Measurements from ENCODE around the gene RANBP10. TPM values are rescaled to one million over a fixed set of nuclear protein-coding genes. Genes with fewer than 3 reads are reported as not detected.

The RANBP10 gene
- total RNA-seq, 1 experiment from 2014 or later = 17.2 TPM

DNA sequence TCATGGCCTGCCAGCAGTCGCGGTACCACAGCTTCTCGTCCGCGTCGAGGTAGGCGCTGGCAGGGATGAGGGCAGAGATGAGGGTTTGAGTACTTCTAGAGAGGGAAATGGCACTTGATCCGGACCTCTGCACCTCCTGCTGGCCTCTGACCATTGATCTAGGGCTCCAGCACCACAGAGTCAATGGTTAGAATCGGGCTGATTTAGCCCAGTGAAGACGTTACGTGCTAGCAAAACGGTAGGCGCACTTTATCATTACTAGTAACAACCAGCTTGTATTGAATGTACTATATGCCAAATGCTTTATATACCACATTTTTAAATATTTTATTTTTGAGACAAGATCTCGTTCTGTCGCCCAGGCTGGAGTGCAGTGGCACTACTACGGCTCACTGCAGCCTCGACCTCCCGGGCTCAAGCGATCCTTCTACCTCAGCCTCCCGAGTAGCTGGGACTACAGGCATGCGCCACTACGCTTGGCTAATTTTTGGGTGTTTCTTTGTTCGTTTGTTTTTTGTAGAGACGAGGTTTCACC is 855 bp upstream of the RANBP10 start:
- H3K36me3 Mint-ChIP-seq (ENCODE audit: insufficient read depth, unreplicated experiment) = peaks cover 30% of the 10 kb centered on the region
- ChIA-PET POLR2A (interaction anchor here (0.7 to 2.3 kb wide), 22 partner anchors 10 to 560 kb away, joined by 3 to 27 read pairs (median 5); partner anchors contain the start of genes ACD, ATP6V0D1, CTCF and CTRL), CTCF (interaction anchor here (0.6 to 3.0 kb wide), 19 partner anchors 9 to 303 kb away, joined by 3 to 24 read pairs (median 4); no protein-coding TSS in a partner anchor)
- peaks cover 5% of the 10 kb centered on the region for H3K4me1 Mint-ChIP-seq (ENCODE audit: insufficient read depth, unreplicated experiment)
- intact Hi-C loops (cut with micrococcal nuclease) = loop anchor here (1.0 to 10.0 kb wide), 3 partner anchors 90 to 282 kb away; partner anchors contain the start of genes GFOD2 and RIPOR1
- no peak for DNase-seq (ENCODE audit: unreplicated experiment)
- H3K27me3 Mint-ChIP-seq (ENCODE audit: insufficient read depth, unreplicated experiment) = no peaks in the 10 kb centered on the region
- no peaks in the 10 kb centered on the region for H3K9me3 Mint-ChIP-seq (ENCODE audit: unreplicated experiment)
- BruUV-seq (replicated peaks) = no TSS peak
- H3K4me3 Mint-ChIP-seq (ENCODE audit: unreplicated experiment) = peak overlapping the region; percentile 90
- peak overlapping the region; percentile 89 for H3K27ac Mint-ChIP-seq (ENCODE audit: low read depth, unreplicated experiment)
- TF ChIP-seq, protein P1, sequence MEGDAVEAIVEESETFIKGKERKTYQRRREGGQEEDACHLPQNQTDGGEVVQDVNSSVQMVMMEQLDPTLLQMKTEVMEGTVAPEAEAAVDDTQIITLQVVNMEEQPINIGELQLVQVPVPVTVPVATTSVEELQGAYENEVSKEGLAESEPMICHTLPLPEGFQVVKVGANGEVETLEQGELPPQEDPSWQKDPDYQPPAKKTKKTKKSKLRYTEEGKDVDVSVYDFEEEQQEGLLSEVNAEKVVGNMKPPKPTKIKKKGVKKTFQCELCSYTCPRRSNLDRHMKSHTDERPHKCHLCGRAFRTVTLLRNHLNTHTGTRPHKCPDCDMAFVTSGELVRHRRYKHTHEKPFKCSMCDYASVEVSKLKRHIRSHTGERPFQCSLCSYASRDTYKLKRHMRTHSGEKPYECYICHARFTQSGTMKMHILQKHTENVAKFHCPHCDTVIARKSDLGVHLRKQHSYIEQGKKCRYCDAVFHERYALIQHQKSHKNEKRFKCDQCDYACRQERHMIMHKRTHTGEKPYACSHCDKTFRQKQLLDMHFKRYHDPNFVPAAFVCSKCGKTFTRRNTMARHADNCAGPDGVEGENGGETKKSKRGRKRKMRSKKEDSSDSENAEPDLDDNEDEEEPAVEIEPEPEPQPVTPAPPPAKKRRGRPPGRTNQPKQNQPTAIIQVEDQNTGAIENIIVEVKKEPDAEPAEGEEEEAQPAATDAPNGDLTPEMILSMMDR (IDR thresholded peaks at IDR 0.05; ENCODE audit: unreplicated experiment) = no peak

DNA sequence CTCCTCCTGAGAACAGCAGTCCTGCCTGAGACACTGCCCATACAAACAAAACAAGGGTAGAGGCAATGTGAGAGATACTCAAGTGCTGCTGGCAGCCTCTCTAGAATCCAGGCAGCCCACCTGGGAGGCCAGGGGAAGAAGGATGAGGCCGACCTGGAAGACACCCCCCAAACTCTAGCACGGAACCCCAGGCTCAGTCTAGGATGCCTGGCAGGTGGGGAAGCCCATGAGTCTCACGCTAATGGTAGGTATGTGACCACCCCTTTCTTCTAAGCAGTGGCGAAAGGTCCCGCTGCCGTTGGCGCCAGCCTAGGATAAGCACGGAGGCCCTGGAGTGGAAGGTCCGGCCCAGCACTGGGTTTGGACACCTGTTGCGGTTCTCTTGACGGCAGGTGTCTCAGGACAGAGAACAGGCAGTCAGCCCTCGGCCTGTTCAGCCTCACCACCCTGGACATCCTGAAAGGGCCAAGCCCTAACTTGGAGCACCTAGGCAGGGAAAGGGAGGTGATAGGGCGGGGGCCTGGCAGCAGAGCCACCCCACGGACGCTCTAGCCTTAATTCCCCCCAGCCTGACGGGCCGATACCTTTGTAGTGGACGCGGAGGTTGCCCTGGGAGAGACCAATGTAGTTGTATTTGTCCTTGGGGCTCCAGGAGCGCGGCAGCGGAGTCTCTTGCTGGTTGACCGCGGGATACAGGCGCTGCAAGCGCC is 487 bp downstream of the RANBP10 start:
- peak overlapping the region; percentile 89 for H3K27ac Mint-ChIP-seq (ENCODE audit: low read depth, unreplicated experiment)
- peaks cover 5% of the 10 kb centered on the region for H3K4me1 Mint-ChIP-seq (ENCODE audit: insufficient read depth, unreplicated experiment)
- no peaks in the 10 kb centered on the region for H3K9me3 Mint-ChIP-seq (ENCODE audit: unreplicated experiment)
- intact Hi-C loops (cut with micrococcal nuclease) = loop anchor here (5.0 to 10.0 kb wide), 2 partner anchors 89 to 281 kb away; partner anchors contain the start of genes GFOD2 and RIPOR1
- BruUV-seq (replicated peaks) = no TSS peak
- CTCF ChIA-PET = interaction anchor here (0.6 to 3.0 kb wide), 6 partner anchors 10 to 290 kb away, joined by 3 to 24 read pairs (median 5); no protein-coding TSS in a partner anchor
- no peak for DNase-seq (ENCODE audit: unreplicated experiment)
- no peaks in the 10 kb centered on the region for H3K27me3 Mint-ChIP-seq (ENCODE audit: insufficient read depth, unreplicated experiment)
- POLR2A ChIA-PET = interaction anchor here (0.6 to 2.3 kb wide), 28 partner anchors 9 to 558 kb away, joined by 3 to 27 read pairs (median 4); partner anchors contain the start of genes ATP6V0D1, CTCF, CTRL and DDX28
- H3K36me3 Mint-ChIP-seq (ENCODE audit: insufficient read depth, unreplicated experiment) = peaks cover 37% of the 10 kb centered on the region
- H3K4me3 Mint-ChIP-seq (ENCODE audit: unreplicated experiment) = peak overlapping the region; percentile 90
- TF ChIP-seq, protein P1 (IDR thresholded peaks at IDR 0.05; ENCODE audit: unreplicated experiment) = no peak

DNA sequence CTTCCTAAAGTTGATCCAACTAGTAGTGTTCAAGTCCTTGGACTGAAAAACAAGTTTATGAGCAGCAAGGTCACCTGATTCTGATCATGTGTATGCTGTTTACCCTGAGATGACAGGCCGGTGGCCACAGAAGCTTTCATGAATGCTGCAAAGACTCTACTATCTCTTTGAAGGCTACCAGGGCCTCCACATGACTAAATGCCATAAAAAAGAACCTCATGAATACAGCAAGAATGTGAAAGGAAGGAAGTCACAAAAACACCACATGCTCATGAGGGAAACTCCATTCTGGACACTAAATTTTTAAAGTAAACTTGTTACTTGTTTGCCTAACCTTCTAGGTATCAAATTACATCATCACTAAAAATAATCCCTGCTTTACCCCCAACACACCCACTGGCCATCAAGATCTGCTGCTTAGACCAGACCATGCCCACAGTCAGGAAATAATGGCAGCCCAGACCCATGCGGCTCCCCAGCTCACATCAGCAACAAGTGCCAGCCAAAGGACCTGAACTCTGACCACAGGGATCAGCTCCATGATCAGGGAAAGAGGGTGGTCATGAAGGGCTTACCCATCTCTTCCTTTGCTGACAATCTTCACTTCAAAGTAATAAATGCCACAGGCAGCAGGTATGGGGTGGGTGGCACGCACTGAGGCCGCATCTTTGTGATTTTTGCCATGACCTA is 1.4 kb downstream of the RANBP10 start:
- peak overlapping the region; percentile 89 for H3K27ac Mint-ChIP-seq (ENCODE audit: low read depth, unreplicated experiment)
- H3K4me1 Mint-ChIP-seq (ENCODE audit: insufficient read depth, unreplicated experiment) = peaks cover 10% of the 10 kb centered on the region
- peak overlapping the region; percentile 90 for H3K4me3 Mint-ChIP-seq (ENCODE audit: unreplicated experiment)
- TF ChIP-seq, protein P1 (IDR thresholded peaks at IDR 0.05; ENCODE audit: unreplicated experiment) = no peak
- H3K27me3 Mint-ChIP-seq (ENCODE audit: insufficient read depth, unreplicated experiment) = no peaks in the 10 kb centered on the region
- BruUV-seq (replicated peaks) = TSS peak; percentile 47
- H3K9me3 Mint-ChIP-seq (ENCODE audit: unreplicated experiment) = no peaks in the 10 kb centered on the region
- H3K36me3 Mint-ChIP-seq (ENCODE audit: insufficient read depth, unreplicated experiment) = peaks cover 37% of the 10 kb centered on the region
- POLR2A ChIA-PET = interaction anchor here (0.6 kb wide), 1 partner anchor 138 kb away, joined by 3 read pairs; no protein-coding TSS in a partner anchor
- DNase-seq (ENCODE audit: unreplicated experiment) = no peak
- CTCF ChIA-PET = interaction anchor here (0.6 to 1.3 kb wide), 3 partner anchors 9 to 236 kb away, joined by 3 to 6 read pairs (median 4); no protein-coding TSS in a partner anchor
- intact Hi-C loops (cut with micrococcal nuclease) = loop anchor here (5.0 to 10.0 kb wide), 2 partner anchors 88 to 280 kb away; partner anchors contain the start of genes GFOD2 and RIPOR1

Measured in MCF 10A (cell line).